Measurements from ENCODE around the gene POLA2.
"Not testable (repeated sequence)": the region's sequence is repeated elsewhere in the genome, so short reads cannot be mapped to it uniquely, and the experiment has no call there.

Gene POLA2

GRCh38 chr11:65330544-65330943 lies 68.8 kb downstream of the POLA2 start:
- FAIRE-seq: no peak
- DNase-seq (ENCODE audit: insufficient read length): no peak
- TF ChIP-seq TAF1 (IDR thresholded peaks at IDR 0.05; ENCODE audit: borderline replicate concordance, low read depth, low read length): no peak
- TF ChIP-seq POLR2A (IDR thresholded peaks at IDR 0.05; ENCODE audit: low read depth, low read length): no peak
- TF ChIP-seq POLR2AphosphoS5 (IDR thresholded peaks at IDR 0.05; ENCODE audit: low read depth, low read length): no peak

DNA sequence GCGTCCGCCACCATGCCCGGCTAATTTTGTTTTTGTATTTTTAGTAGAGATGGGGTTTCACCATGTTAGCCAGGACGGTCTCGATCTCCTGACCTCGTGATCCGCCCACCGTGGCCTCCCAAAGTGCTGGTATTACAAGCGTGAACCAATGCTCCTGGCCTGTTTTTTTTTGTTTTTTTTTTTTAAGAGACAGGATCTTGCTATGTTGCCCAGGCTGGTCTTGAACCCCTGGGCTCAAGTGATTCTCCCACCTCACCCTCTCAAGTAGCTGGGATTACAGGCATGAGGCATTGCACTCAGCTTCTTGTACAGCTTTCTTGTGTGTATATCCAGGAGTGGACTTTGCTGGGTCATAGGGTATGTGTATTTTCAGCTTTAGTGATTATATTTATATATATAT lies 70.8 kb downstream of the POLA2 start:
- not testable (repeated sequence) for FAIRE-seq; DNase-seq (ENCODE audit: insufficient read length)

GRCh38 chr11:65334696-65335295 lies 73.0 kb downstream of the POLA2 start:
- TF ChIP-seq POLR2AphosphoS5 (IDR thresholded peaks at IDR 0.05; ENCODE audit: low read depth, low read length) (no peak), POLR2A (IDR thresholded peaks at IDR 0.05; ENCODE audit: low read depth, low read length) (no peak), TAF1 (IDR thresholded peaks at IDR 0.05; ENCODE audit: borderline replicate concordance, low read depth, low read length) (no peak)
- DNase-seq (ENCODE audit: insufficient read length): no peak
- no peak for FAIRE-seq

- FAIRE-seq (no peak), DNase-seq (ENCODE audit: insufficient read length) (no peak)
- no peak for TF ChIP-seq POLR2A (IDR thresholded peaks at IDR 0.05; ENCODE audit: low read depth, low read length)
- no peak for TF ChIP-seq TAF1 (IDR thresholded peaks at IDR 0.05; ENCODE audit: borderline replicate concordance, low read depth, low read length)
- no peak for TF ChIP-seq POLR2AphosphoS5 (IDR thresholded peaks at IDR 0.05; ENCODE audit: low read depth, low read length)
These were observed 76.9 kb downstream of the POLA2 start for GRCh38 chr11:65338676-65339075.

- FAIRE-seq: no peak
- no peak for DNase-seq (ENCODE audit: insufficient read length)
- TF ChIP-seq POLR2A (IDR thresholded peaks at IDR 0.05; ENCODE audit: low read depth, low read length): no peak
- TF ChIP-seq POLR2AphosphoS5 (IDR thresholded peaks at IDR 0.05; ENCODE audit: low read depth, low read length): no peak
These were observed 78.5 kb downstream of the POLA2 start for GRCh38 chr11:65340226-65340625.

GRCh38 chr11:65341856-65342255 lies 80.1 kb downstream of the POLA2 start:
- FAIRE-seq: no peak
- DNase-seq (ENCODE audit: insufficient read length): no peak
- TF ChIP-seq POLR2A (IDR thresholded peaks at IDR 0.05; ENCODE audit: low read depth, low read length) (no peak), POLR2AphosphoS5 (IDR thresholded peaks at IDR 0.05; ENCODE audit: low read depth, low read length) (no peak), TAF1 (IDR thresholded peaks at IDR 0.05; ENCODE audit: borderline replicate concordance, low read depth, low read length) (no peak)
